GM12864 (cell line): ENCODE data around the gene CHCHD6.

Source experiments
- DNase-seq: peaks from one replicate; pipeline ENCODE4 v3.0.0-alpha.2; 2011; ENCODE audit warnings: low read depth
- H3K4me3 ChIP-seq: 2 replicates; pipeline ENCODE4 v1.5.1; 2011; ENCODE audit warnings: mild to moderate bottlenecking, low read depth, low read length, control low read depth
- CTCF ChIP-seq: IDR thresholded peaks from 2 replicates; pipeline ENCODE4 v1.5.1; 2011; ENCODE audit warnings: low read depth, mild to moderate bottlenecking, moderate library complexity, low read length, control low read depth, inconsistent platforms; ENCODE audit errors: missing control alignments

Gene CHCHD6

DNA sequence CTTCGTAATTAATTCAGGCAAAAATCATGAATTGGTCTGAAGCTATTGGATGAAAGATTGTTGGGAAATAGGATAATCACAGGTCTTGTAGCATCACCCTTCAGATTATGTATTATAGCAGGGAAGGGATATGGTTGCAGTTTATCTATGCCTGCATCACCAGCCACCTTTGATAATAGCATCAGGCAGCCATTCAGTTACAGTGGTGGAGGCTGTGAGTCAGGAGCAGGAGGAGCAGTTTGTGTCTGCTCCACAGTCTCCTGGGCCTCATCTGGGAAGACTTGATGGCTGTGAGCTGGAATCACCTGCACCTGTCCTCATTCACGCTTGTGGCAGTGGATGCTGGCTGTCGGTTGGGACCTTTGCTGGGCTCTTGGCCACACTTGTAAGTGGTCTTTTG is 174.6 kb downstream of the CHCHD6 start:
- no peak for TF ChIP-seq CTCF
- no peak for DNase-seq
- no peak overlapping the region for H3K4me3 ChIP-seq

- no peak for DNase-seq
- TF ChIP-seq CTCF = no peak
- H3K4me3 ChIP-seq = no peak overlapping the region
Observed at GRCh38 chr3:126880901-126881300, 176.9 kb downstream of the CHCHD6 start.

GRCh38 chr3:126881861-126882260 is 177.8 kb downstream of the CHCHD6 start:
- H3K4me3 ChIP-seq = no peak overlapping the region
- no peak for TF ChIP-seq CTCF
- DNase-seq = no peak

DNA sequence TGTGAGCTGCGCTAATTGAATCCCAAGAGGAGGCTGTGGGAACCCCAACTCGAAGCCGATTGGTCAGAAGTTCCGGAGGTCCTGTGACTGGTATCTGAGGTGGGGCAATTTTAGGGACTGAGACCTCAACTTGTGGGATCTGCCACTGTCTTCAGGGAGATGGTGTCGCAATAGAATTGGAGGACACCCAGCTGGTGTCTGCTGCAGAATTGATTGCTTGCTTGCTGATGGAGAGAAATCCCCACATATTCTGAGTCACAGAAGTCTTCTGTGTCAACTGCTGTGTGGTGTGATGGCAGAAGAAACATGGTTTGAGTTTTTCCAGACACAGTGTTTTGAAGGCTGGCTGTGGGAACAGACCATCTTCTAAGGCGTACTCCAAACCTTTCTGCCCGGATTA is 179.2 kb downstream of the CHCHD6 start:
- no peak for DNase-seq
- TF ChIP-seq CTCF = no peak
- no peak overlapping the region for H3K4me3 ChIP-seq

DNA sequence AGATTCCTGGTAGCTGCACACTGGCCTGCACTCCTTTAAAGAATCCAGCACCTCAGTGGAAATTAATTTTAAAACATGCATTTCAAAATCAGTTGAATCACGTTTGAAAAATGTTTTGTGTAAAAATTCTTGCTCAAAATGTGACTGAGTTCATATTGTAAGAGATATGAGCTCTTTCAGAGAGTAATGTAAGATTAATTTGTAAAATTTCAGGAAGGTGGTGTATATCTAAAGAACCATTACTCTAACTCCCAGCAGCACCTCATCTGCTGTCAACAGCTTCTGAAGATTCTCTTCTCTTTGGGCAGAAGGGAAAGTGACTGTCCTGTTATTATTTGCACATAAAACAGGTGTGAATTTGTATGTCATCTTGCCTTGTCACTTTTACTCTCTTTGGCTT is 181.4 kb downstream of the CHCHD6 start:
- DNase-seq = no peak
- no peak overlapping the region for H3K4me3 ChIP-seq
- no peak for TF ChIP-seq CTCF

DNA sequence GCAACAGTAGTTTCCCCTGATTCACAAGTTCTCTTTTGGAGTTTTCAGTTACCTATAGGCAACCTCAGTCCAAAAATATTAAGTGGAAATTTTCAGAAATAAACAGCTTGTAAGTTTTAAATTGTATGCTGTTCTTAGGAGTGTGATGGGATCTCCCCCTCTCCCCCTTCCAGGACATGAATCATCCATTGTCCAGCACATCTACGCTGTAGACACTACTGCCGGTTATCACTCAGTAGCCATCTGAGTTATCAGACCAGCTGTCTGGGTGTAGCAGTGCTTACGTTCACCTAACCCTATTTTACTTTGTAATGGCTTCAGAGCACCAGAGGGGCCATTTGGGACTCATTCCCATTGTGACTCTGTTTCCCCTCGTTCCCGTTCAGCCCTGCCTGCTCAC is 182.2 kb downstream of the CHCHD6 start:
- DNase-seq = no peak
- TF ChIP-seq CTCF = no peak
- no peak overlapping the region for H3K4me3 ChIP-seq

DNA sequence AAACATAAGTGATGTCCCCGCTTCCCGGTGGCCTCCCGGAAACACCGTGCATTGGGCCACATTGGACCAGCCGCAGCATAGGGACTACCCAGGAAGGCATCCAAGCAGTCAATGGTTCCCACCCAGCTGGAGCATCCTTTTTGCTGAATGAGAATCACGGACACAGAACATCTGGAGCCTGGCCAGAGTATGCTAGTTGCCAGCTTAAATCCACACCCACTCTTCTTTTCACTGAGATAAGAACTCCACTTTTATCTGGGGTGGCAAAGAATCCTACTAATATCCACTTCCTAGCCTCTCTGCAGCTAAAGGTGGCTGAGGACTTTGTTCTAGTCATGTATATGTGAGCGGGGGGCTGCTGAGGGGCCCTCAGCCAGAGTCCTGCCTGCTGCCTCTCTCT is 183.6 kb downstream of the CHCHD6 start:
- TF ChIP-seq CTCF = no peak
- DNase-seq = no peak
- no peak overlapping the region for H3K4me3 ChIP-seq
